Measurements from ENCODE around the gene P3H3.

The P3H3 gene

GRCh38 chr12:6809056-6809455 lies 19.2 kb upstream of the P3H3 start:
- Histone ChIP-seq H3K27ac (ENCODE audit: low read length) (no peak overlapping the region), H3K9me2 (replicated peaks; ENCODE audit: insufficient read depth, low read length) (no peaks in the 10 kb centered on the region), H2AFZ (ENCODE audit: low read length) (no peak overlapping the region), H3K4me2 (ENCODE audit: low read depth, low read length) (no peak overlapping the region), H3K4me3 (ENCODE audit: low read length) (no peak overlapping the region), H3K36me3 (replicated peaks; ENCODE audit: insufficient read depth, low read length) (no peaks in the 10 kb centered on the region), H3K27me3 (replicated peaks; ENCODE audit: insufficient read depth, low read length) (peaks cover 3% of the 10 kb centered on the region; the same call in 1 of the 2 replicates), H3K79me2 (ENCODE audit: low read length) (no peaks in the 10 kb centered on the region), H3K9me3 (replicated peaks; ENCODE audit: insufficient read depth, low read length) (no peaks in the 10 kb centered on the region), H3K9ac (ENCODE audit: low read length) (no peak overlapping the region), H3K4me1 (ENCODE audit: low read length) (no peaks in the 10 kb centered on the region), H4K20me1 (ENCODE audit: insufficient read depth, low read length) (no peaks in the 10 kb centered on the region), H3F3A (ENCODE audit: insufficient read depth, low read length) (no peaks in the 10 kb centered on the region)
- TF ChIP-seq EZH2phosphoT487 (IDR thresholded peaks at IDR 0.05; ENCODE audit: low read length) (no peak), CTCF (IDR thresholded peaks at IDR 0.05; ENCODE audit: low read length) (no peak), EZH2 (optimal IDR thresholded peaks at IDR 0.05; ENCODE audit: low read depth, low read length) (no peak)
- DNase-seq = no peak

- Histone ChIP-seq H3K9ac (ENCODE audit: low read length) (no peak overlapping the region), H3K27ac (ENCODE audit: low read length) (no peak overlapping the region), H3K27me3 (replicated peaks; ENCODE audit: insufficient read depth, low read length) (peaks cover 6% of the 10 kb centered on the region; the same call in 1 of the 2 replicates), H3K4me1 (ENCODE audit: low read length) (no peaks in the 10 kb centered on the region), H3K9me2 (replicated peaks; ENCODE audit: insufficient read depth, low read length) (no peaks in the 10 kb centered on the region), H3K36me3 (replicated peaks; ENCODE audit: insufficient read depth, low read length) (no peaks in the 10 kb centered on the region), H4K20me1 (ENCODE audit: insufficient read depth, low read length) (no peaks in the 10 kb centered on the region), H3K4me2 (ENCODE audit: low read depth, low read length) (no peak overlapping the region), H3F3A (ENCODE audit: insufficient read depth, low read length) (no peaks in the 10 kb centered on the region), H3K9me3 (replicated peaks; ENCODE audit: insufficient read depth, low read length) (no peaks in the 10 kb centered on the region), H3K4me3 (ENCODE audit: low read length) (no peak overlapping the region), H2AFZ (ENCODE audit: low read length) (no peak overlapping the region; the same call in 1 of the 2 replicates), H3K79me2 (ENCODE audit: low read length) (no peaks in the 10 kb centered on the region)
- no peak for DNase-seq
- TF ChIP-seq EZH2phosphoT487 (IDR thresholded peaks at IDR 0.05; ENCODE audit: low read length) (no peak), CTCF (IDR thresholded peaks at IDR 0.05; ENCODE audit: low read length) (no peak), EZH2 (optimal IDR thresholded peaks at IDR 0.05; ENCODE audit: low read depth, low read length) (no peak)
These were observed 17.4 kb upstream of the P3H3 start for GRCh38 chr12:6810758-6811157.

GRCh38 chr12:6813363-6813762 lies 14.8 kb upstream of the P3H3 start:
- Histone ChIP-seq H3K27me3 (replicated peaks; ENCODE audit: insufficient read depth, low read length) (peaks cover 6% of the 10 kb centered on the region; the same call in 1 of the 2 replicates), H3K27ac (ENCODE audit: low read length) (no peak overlapping the region)
- DNase-seq = no peak

More at GRCh38 chr12:6813363-6813762, 14.8 kb upstream of the P3H3 start:
- H3F3A ChIP-seq (ENCODE audit: insufficient read depth, low read length) = no peaks in the 10 kb centered on the region
- H3K9me2 ChIP-seq (replicated peaks; ENCODE audit: insufficient read depth, low read length) = no peaks in the 10 kb centered on the region
- no peak overlapping the region for H3K4me2 ChIP-seq (ENCODE audit: low read depth, low read length)
- H3K9me3 ChIP-seq (replicated peaks; ENCODE audit: insufficient read depth, low read length) = no peaks in the 10 kb centered on the region
- TF ChIP-seq CTCF (IDR thresholded peaks at IDR 0.05; ENCODE audit: low read length) (no peak), EZH2 (optimal IDR thresholded peaks at IDR 0.05; ENCODE audit: low read depth, low read length) (no peak), EZH2phosphoT487 (IDR thresholded peaks at IDR 0.05; ENCODE audit: low read length) (no peak)
- no peak overlapping the region for H2AFZ ChIP-seq (ENCODE audit: low read length)
- H4K20me1 ChIP-seq (ENCODE audit: insufficient read depth, low read length) = no peaks in the 10 kb centered on the region
- no peaks in the 10 kb centered on the region for H3K4me1 ChIP-seq (ENCODE audit: low read length)
- H3K36me3 ChIP-seq (replicated peaks; ENCODE audit: insufficient read depth, low read length) = no peaks in the 10 kb centered on the region
- H3K79me2 ChIP-seq (ENCODE audit: low read length) = no peaks in the 10 kb centered on the region
- no peak overlapping the region for H3K4me3 ChIP-seq (ENCODE audit: low read length)
- H3K9ac ChIP-seq (ENCODE audit: low read length) = no peak overlapping the region
